ENCODE results near the gene RAB4A.

Gene RAB4A

DNA sequence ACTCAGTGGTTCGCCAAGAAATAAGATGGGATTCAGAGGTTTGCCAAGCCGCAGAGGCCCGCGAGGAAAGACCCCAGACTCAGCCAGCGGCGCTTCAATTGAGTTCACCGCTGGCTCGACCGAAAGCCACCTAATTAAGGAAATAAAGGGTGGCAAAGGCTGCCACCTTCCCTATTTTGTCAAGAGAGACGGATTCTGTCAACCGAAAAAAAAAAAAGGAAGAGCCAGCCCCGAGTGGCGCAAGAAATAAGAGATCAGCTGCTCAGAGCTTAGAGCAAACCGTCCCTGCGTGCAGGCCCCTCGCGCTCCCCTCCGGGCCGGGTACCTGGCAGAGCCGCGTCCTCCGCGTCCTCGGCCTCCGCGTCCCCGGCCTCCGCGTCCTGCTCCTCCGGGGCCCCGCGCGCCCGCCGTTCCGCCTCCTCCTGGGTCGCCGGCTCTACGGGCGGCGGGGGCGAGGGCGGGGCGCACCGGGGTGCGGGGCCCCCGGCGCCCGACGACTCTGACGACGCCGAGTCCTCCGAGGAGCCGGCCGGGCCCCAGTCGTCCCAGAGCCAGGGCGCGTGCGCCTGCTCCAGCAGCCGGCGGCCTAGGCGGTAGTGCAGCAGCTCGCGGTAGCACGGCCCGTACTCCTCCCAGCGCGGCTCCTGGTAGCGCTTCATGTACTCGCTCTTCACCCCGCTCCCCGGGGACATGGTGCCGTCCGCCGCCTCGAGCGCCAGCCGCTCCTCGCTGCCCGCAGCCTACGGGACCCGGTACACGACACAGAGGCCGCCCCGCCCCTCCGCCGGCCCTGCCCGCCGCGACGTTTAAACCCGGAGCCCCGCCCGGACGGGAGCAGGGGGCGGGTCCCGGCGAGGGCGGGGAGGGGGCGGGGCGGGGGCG, 71.1 kb downstream of the RAB4A start:
- DNase-seq, result peak; percentile 91

DNA sequence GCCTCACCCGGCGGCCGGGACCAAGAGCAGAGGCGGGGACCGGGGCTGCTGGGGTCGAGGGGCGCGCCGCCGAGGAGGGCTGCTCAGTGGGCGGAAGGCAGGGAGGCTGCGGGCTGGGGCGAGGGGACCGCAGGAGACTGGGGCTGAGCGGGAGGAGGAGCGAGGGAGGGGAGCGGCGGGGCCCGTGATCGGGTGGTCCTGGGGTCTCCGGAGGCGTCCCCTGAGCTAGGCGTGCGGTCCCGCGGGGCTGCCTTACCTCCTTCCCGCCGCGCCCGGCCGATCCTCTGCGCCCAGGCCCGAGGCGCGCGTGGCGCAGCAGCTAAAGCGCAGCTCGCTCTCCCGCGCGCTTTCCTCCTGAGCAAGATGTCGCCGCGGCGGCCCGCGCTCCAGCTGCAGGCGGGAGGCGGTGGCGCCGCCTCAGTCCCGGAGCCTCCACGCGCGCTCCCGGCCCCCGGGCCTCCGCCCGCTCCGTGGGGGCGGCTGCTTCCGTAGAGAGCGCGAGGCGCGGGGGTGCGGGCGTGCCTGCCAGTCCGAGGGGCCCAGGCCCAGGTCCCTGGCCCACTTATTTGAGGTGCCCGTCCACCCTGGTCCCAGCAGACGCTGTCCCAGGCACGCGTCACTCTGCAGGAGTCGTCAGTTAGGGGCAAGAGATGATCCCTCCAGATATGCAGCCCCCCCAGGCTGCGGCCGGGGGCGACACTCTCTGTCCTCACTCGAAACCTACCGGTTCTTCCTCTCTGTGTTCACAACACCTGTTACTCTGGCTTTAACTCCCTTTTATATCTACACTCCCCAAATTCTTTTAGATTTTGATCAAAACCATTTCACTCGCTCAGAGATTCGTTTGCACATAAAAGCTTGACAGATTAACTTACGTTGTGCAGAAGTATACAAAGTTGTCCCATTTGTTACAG, 72.0 kb downstream of the RAB4A start, which contains the start of gene CCSAP:
Gene CCSAP (minus strand): TSS at position 392 of the 914 bp plus-strand sequence. CDS start 582 bp downstream, outside the sequence.
- peak; percentile 78 for DNase-seq

DNA sequence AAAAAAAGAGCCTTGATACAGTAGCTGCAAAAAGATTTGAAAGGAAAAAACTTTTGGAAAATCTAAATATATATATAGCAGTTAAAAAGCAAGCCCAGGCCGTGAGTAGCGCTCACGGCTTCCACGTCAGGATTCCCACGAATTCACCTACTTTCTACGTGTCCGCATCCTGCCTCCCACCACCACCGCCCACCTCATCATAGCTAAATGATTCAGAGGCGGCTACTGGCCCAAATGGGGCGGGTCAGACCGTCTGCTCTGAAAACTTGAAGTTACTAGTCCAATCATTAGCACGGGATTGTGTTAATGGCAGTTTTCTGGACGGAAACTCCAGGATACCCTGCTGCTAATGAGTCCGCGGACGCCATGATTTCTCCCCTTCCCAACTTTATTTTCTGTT, 73.2 kb downstream of the RAB4A start:
- DNase-seq, result no peak

DNA sequence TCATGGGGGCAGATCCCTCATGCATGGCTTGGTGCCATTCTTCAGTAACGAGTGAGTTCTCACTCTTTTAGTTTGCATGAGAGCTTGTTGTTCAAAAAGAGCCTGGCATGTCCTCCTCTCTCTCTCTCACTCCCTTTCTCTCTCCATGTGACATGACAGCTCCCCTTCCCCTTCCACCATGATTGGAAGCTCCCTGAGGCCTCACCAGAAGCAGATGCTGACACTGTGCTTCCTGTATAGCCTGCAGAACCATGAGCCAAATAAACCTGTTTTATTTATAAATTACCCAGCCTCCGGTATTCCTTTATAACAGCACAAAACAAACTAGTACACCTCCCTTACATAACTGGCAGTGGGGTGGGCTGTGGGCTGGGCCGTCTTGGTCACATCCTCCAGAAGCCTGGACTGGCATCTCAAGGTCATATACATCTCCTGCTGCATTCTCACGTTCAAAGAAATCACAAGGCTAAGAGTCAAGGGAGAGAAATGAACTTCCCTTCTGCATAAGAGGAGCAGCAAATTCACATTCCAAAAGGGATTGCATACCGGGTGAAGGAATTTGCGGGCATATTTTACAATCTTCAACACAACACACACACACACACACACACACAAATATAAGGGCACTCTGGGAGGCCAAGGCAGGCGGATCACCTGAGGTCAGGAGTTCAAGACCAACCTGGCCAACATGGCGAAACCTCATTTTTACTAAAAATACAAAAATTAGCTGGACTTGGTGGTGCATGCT, 74.2 kb downstream of the RAB4A start:
- DNase-seq, result no peak

DNA sequence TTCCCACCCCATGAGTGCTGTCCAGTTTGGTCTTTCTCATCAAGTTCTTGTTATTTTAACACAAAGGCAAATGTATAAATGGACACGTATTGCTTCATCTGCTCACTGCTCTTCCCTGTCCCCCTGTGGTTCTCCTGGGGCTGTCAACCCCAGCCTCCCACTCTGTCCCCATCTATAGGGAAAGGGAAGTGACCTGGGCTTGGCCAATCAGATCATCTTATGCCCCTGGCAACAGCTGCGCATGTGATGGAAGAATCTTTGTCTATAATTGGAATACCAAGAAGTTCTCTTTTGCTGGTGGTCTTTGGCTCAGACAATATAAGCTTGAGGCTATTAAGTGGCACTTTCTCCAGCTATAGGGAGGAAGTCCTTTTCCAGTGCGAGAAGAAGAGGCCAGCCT, 76.6 kb downstream of the RAB4A start:
- peak; percentile 60 for DNase-seq

DNA sequence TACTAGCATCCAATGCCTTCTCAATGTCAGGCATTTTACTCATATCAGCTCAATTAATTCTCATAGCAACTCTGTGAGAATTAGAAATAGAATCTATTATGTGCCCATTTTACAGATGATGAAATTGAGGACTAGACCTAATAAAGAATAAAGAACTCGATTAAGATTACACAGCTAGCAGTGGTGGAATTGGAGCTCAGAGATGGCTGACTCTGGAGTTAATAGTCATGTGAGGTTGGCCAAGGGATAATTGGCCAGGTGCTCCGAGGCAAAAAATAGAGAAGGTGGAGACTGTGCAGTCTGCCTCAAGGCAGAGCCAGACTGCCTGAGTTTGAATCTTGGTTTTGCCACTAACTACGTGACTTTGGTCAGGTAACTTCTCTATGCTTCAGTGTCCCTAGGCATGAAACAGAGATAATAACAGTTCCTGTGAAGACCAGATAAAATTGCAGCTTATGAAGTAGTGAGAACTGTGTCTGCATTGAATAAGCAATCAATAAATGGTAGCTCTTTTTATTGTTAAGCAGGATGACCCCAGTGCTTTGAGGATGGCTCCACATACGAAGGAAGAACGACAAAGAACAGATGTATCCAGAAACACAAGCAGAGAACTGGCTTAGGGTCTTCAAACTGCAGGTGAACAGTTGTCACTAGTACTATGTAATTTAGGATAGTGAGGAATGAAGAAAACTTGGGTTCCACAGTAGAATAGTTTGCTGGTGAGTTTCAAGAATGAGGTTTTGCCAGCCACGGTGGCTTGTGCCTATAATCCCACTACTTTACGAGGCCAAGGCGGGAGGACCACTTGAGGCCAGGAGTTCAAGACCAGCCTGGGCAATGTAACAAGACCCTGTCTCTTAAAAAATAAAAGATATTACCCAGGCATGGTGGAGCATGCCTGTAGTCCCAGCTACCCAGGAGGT, 78.8 kb downstream of the RAB4A start:
- peak; percentile 21 for DNase-seq

DNA sequence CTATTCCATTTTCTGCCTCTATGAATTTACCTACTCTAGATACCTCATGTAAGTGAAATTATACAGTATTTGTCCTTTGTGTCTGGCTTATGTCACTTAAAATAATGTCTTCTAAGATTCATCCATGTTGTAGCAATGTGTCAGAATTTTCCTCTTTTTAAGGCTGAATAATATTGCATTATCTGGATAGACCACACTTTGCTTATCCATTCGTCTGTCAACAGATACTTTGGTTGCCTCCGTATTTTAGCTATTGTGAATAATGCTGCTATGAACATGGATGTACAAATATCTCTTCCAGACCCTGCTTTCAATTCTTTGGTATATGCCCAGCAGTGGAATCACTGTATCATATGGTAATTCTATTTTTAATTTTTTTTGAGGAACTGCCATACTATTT, 82.1 kb downstream of the RAB4A start:
- DNase-seq, result no peak

DNA sequence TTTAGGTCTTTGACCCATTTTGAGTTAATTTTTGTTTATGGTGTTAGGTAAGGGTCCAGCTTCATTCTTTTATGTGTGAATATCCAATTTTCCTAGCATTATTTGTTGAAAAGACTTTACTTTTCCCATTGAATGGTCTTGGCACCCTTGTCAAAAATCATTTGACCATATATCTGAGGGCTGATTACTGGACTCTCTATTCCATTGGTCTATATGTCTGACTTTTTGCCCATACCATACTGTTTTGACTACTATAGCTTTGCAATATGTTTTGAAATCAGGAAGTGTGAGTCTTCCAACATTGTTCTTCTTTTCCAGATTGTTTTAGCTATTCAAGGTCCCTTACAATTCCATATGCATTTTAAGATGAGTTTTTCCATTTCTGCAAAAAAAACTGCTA, 83.3 kb downstream of the RAB4A start:
- no peak for DNase-seq

All from OCI-M1 (cell line).